Esophagus squamous epithelium (tissue), 5 donors: ENCODE results near the gene PPHLN1. TPM values are rescaled to one million over a fixed set of nuclear protein-coding genes. Genes with fewer than 3 reads are reported as not detected.

Experiments used
- DNase-seq: peaks from one replicate; lab custom pipeline; 2025; lab: John Stamatoyannopoulos, UW
- H3K27ac ChIP-seq, 4 donors: fragments of 200-600 bp; sonication (generic); one replicate each; pipeline ENCODE4 v1.5.1; 2016 to 2019; ENCODE audit warnings: mild to moderate bottlenecking in 1 of 4
- H3K27me3 ChIP-seq, 4 donors: fragments of 200-600 bp; sonication (generic); 1 replicate in 3 of 4; 2 replicates in 1 of 4; pipeline versions ENCODE4 v1.5.1 to v1.6.0; 2017 to 2021; ENCODE audit warnings: antibody characterized with exemption in 1 of 4
- H3K36me3 ChIP-seq, 3 donors: fragments of 200-600 bp; sonication (generic); one replicate each; pipeline ENCODE4 v1.5.1; 2016 to 2019
- H3K4me1 ChIP-seq, 3 donors: fragments of 200-600 bp; sonication (generic); one replicate each; pipeline ENCODE4 v1.5.1; 2017 to 2019
- H3K4me3 ChIP-seq, 4 donors: fragments of 200-600 bp; sonication (generic); 1 replicate in 3 of 4; 2 replicates in 1 of 4; pipeline ENCODE4 v1.5.1; 2016 to 2019; ENCODE audit warnings: mild to moderate bottlenecking in 2 of 4, moderate library complexity in 1 of 4
- H3K9me3 ChIP-seq, 3 donors: fragments of 200-600 bp; sonication (generic); one replicate each; pipeline ENCODE4 v1.5.1; 2016 to 2019
- CTCF ChIP-seq, 6 experiments: fragments of 450-650 bp in 4 of 6; fragments of 200-600 bp in 2 of 6; sonication (generic) in 2 of 6; IDR thresholded peaks; one replicate each; pipeline ENCODE4 v1.5.1; 2016 to 2019; ENCODE audit warnings: antibody characterized with exemption in 6 of 6, mild to moderate bottlenecking in 4 of 6, moderate library complexity in 4 of 6
- POLR2A ChIP-seq, 4 donors: fragments of 450-650 bp; IDR thresholded peaks; one replicate each; pipeline ENCODE4 v1.6.1; 2017; ENCODE audit warnings: antibody characterized with exemption in 4 of 4, mild to moderate bottlenecking in 4 of 4, moderate library complexity in 3 of 4
- WGBS, 2 donors: methylation state at CpG; one replicate each; pipeline ENCODE4 v1.1.5; 2018; 5-methylcytosine and 5-hydroxymethylcytosine counted together
- intact Hi-C: fragments of 100-400 bp; cut with DNase I; formaldehyde crosslinking; loops from one replicate; pipeline ENCODE4 v1.15.0; 2022
- total RNA-seq, 4 donors: library from RNA; depleted of rRNA; stranded (reverse); fragments of >200 nt; gene quantifications; one replicate each; pipeline ENCODE4 v1.1.0, GENCODE V29; 2016
- donor health status: DM: yes; HTN: yes; CAD: no.

PPHLN1 gene
- total RNA-seq, 4 donors from 2014 or later: 31.2 to 59.1 (median 40.0) TPM

DNA sequence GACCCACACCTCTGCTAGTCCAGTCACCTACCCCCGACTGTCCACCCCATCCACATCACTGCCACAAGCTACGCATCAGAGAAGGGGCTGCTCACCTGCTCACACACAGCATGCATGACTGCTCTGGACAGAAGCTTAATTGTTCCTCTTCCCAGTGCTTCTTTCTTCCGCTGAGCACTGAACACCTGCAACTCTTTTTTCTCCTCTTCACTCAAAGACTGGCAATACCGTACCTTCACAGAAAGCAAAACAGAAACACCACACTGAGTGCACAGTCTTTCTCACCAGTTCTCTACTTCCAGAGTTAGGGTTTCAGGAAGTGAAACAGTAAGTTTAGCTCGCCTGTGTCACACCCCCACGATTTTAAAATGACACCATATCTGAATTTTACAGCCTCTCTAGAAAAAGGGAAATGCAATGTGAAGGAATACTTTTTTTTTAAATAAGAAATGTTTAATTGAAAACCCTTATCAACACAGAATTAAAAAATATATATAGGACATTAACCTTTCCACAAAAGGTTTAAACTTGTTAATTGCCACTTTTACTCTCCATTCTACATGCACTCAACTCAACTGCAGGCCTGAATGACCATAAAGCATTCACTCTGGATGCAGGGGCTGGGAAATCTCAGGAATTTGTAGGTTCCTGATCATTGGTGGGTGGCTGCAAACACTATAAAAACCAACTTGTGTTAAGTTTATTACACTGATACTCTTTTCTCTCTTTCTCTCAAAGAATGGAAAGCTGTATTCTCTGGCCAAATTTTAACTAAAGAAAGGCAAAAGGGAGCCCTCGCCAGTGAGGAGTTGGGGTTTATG, 143.6 kb downstream of the PPHLN1 start:
- Histone ChIP-seq H3K36me3 (peaks cover 0 to 28% (median 0%) of the 10 kb centered on the region in 3 donors), H3K4me3 (peak overlapping the region in 2 of 4 donors; percentile 13 to 27), H3K27ac (peak overlapping the region in 1 of 4 donors; percentile 31), H3K27me3 (no peaks in the 10 kb centered on the region), H3K9me3 (no peaks in the 10 kb centered on the region), H3K4me1 (peaks cover 0 to 32% (median 0%) of the 10 kb centered on the region in 3 donors)
- no peak for TF ChIP-seq CTCF (IDR thresholded peaks at IDR 0.05)
- TF ChIP-seq POLR2A (IDR thresholded peaks at IDR 0.05): no peak
- WGBS, 2 donors: 78 to 79% methylated on average over 7 of the region's 7 CpGs
- DNase-seq: no peak
- intact Hi-C loops: no loop called here

DNA sequence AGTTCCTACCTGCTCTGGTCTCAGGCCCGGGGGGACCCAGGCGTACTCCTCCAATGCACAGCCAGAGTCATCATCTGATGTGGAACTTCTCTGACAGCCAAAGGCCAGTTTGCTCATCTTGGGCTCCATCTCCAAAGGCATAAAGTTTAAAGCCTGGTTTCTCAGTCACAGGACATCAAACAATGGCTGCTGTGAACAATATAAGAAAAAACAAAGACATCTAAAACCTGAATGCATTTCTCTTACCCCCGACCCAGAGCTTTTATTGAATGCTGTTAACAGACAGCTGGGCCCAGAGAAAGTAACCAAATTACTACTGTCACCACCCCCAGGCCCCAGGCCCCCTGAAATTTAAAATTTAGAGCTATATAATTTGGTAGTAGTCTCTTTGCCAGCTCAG, 146.4 kb downstream of the PPHLN1 start:
- DNase-seq: no peak
- Histone ChIP-seq H3K4me3 (no peak overlapping the region), H3K27me3 (no peaks in the 10 kb centered on the region), H3K36me3 (peaks cover 0 to 7% (median 0%) of the 10 kb centered on the region in 3 donors), H3K9me3 (no peaks in the 10 kb centered on the region), H3K4me1 (peaks cover 0 to 41% (median 0%) of the 10 kb centered on the region in 3 donors), H3K27ac (peak overlapping the region in 1 of 4 donors; percentile 69)
- intact Hi-C loops: no loop called here
- TF ChIP-seq POLR2A (IDR thresholded peaks at IDR 0.05): no peak
- no peak for TF ChIP-seq CTCF (IDR thresholded peaks at IDR 0.05)
- 81% methylated on average over 3 of the region's 3 CpGs for WGBS, 2 donors

DNA sequence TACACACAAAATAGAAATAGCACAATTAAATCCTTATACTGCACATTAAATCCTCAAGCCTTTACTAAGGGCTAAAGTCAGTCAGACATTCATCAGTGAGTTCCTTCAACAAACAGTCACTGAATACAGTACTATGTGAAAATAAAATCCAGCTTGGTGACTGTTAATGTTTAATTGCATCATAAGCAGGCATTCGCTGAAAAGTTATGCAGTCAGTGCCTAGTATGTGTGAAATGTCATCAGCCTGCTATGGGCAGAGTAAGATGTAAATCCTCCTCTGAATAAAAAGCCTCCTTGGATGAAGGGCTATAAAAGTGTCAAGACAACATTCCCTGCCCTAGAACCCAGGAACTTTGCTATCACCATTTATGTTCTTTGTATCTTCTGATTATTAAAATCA, 147.2 kb downstream of the PPHLN1 start:
- no peak for DNase-seq
- Histone ChIP-seq H3K27ac (peak overlapping the region in 2 of 4 donors; percentile 42 to 69), H3K4me3 (no peak overlapping the region), H3K27me3 (no peaks in the 10 kb centered on the region), H3K36me3 (peaks cover 0 to 7% (median 0%) of the 10 kb centered on the region in 3 donors), H3K9me3 (no peaks in the 10 kb centered on the region), H3K4me1 (peaks cover 0 to 41% (median 0%) of the 10 kb centered on the region in 3 donors)
- TF ChIP-seq POLR2A (IDR thresholded peaks at IDR 0.05) (no peak), CTCF (IDR thresholded peaks at IDR 0.05) (no peak)
- intact Hi-C loops: no loop called here
- 53 to 64% methylated on average over 1 of the region's 1 CpG for WGBS, 2 donors

DNA sequence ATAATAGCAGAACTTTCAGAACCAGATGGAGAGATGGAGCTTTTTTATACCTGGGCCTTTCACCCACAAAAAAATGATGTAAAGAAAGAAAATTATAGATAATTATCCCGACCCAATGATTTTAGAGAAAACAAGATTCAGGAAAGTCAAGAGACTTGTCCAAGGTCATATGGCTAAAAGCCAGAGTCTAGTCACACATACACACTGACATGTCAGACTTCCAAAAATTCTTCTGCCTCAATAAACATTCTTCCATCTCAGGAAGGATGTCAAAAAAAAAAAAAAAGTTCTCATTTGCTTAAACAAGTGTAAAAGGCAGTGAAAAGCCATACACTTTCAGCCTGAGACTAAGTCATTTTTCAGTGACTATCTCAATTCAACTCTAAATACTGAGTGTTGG, 147.6 kb downstream of the PPHLN1 start:
- no peaks in the 10 kb centered on the region for H3K9me3 ChIP-seq
- H3K27ac ChIP-seq: peak overlapping the region in 2 of 4 donors; percentile 42 to 69
- no peak overlapping the region for H3K4me3 ChIP-seq
- no peak for TF ChIP-seq POLR2A (IDR thresholded peaks at IDR 0.05)
- no peak for TF ChIP-seq CTCF (IDR thresholded peaks at IDR 0.05)
- H3K27me3 ChIP-seq: no peaks in the 10 kb centered on the region
- no peak for DNase-seq
- WGBS, 2 donors: 45 to 74% methylated on average over 1 of the region's 1 CpG
- peaks cover 0 to 39% (median 0%) of the 10 kb centered on the region in 3 donors for H3K4me1 ChIP-seq
- peaks cover 0 to 3% (median 0%) of the 10 kb centered on the region in 3 donors for H3K36me3 ChIP-seq
- intact Hi-C loops: no loop called here

DNA sequence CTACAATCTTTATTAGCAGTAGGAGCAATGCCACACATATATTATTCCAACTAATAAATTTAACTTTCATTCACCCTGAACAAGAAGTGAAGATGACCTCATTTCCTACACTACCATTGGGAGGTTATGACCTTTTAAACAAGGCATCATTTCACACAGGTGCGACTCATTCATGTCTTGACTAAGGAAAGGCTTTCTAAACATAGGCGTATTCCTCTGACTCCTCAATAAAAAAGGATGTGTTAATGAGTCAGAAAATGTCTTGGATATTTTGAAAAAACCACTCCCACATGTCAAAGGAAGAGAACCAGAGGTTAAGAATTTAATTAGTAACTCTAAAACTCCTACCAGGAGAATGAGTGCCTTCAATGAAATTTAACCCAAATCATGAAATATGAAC, 148.4 kb downstream of the PPHLN1 start:
- DNase-seq: no peak
- TF ChIP-seq POLR2A (IDR thresholded peaks at IDR 0.05) (no peak), CTCF (IDR thresholded peaks at IDR 0.05) (no peak)
- whole genome bisulfite sequencing, 2 donors: 8 to 21% methylated on average over 2 of the region's 2 CpGs
- H3K27ac ChIP-seq: peak overlapping the region in 3 of 4 donors; percentile 16 to 69 (median 42)
- no peaks in the 10 kb centered on the region for H3K27me3 ChIP-seq
- no peak overlapping the region for H3K4me3 ChIP-seq
- H3K36me3 ChIP-seq: no peaks in the 10 kb centered on the region
- peaks cover 0 to 33% (median 0%) of the 10 kb centered on the region in 3 donors for H3K4me1 ChIP-seq
- intact Hi-C loops: no loop called here
- no peaks in the 10 kb centered on the region for H3K9me3 ChIP-seq
